ENCODE results near the gene PDPR. TPM values are rescaled to one million over a fixed set of nuclear protein-coding genes. Genes with fewer than 3 reads are reported as not detected.

Gene PDPR
- total and polyA plus RNA-seq, 2 of the 8 experiments (the other 6 are each of a cell fraction or from before 2014, with no cell fraction given): 40.2 to 43.1 TPM

DNA sequence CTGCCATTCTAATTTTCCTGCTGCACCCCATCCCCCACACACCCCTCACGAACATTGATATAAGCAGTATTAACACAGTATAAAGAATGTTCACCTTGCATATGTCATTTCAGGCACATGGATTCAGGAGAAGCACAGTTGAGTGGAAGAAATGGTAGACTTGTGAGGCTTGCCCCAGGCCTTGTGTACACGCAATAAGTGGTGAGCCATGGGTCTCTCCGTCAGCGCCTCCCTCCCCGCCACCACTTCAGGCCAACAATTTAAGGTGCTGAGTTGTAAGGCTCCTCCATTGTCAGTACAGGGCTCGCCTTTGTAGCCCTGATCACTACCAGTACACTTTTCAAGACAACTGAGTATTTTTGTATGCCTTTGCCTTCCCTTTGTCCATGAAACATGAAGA, 47.2 kb downstream of the PDPR start:
- DNase-seq (ENCODE audit: low read depth in 1 of 2, low spot score in 2 of 2) (no peak), FAIRE-seq (no peak)
- H3K4me2 ChIP-seq (ENCODE audit: insufficient read depth in 1 of 2, low read depth in 2 of 2, low read length in 2 of 2): no peak overlapping the region
- no peak overlapping the region for H3K56ac ChIP-seq (replicated peaks; ENCODE audit: insufficient read length, low read depth, low read length)
- no peak overlapping the region for H2AFZ ChIP-seq (ENCODE audit: low read length)
- no peak overlapping the region for H4K8ac ChIP-seq (ENCODE audit: extremely low read depth, insufficient read depth, low read length)
- no peak overlapping the region for H3K4ac ChIP-seq (replicated peaks; ENCODE audit: insufficient read length, low read depth, low read length)
- no peak overlapping the region for H2AK5ac ChIP-seq (ENCODE audit: low read depth, low read length)
- 89% methylated on average over 6 of the region's 6 CpGs; no CpG with 5 or more reads in 1 of the 2 experiments for WGBS, 2 experiments (ENCODE audit: extremely low coverage in 1 of 2, insufficient coverage in 1 of 2, insufficient read length in 1 of 2, insufficient replicate concordance in 2 of 2, low coverage in 1 of 2, low lambda C conversion rate in 2 of 2, missing lambda C conversion rate in 1 of 2)
- H3K27ac ChIP-seq (ENCODE audit: low read depth, low read length): no peak overlapping the region
- no peak overlapping the region for H2BK20ac ChIP-seq (ENCODE audit: low read length)
- ChIA-PET CTCF (ENCODE audit: partially characterized antibody) (interaction anchor here (1.4 to 3.0 kb wide), 2 partner anchors 9 to 90 kb away, joined by 4 to 14 read pairs; partner anchors contain the start of gene EXOSC6), POLR2A (ENCODE audit: partially characterized antibody) (interaction anchor here (0.6 to 4.1 kb wide), 4 partner anchors 8 to 91 kb away, joined by 3 to 19 read pairs (median 4); partner anchors contain the start of gene EXOSC6)
- no peak overlapping the region for H3K14ac ChIP-seq (ENCODE audit: insufficient read length)
- no peak overlapping the region for H4K5ac ChIP-seq (ENCODE audit: insufficient read length, low read depth, low read length)
- H2BK5ac ChIP-seq (ENCODE audit: low read depth, low read length): no peak overlapping the region
- H3K79me2 ChIP-seq (ENCODE audit: control insufficient read depth in 1 of 2, insufficient read depth in 2 of 2, low read length in 2 of 2): no peaks in the 10 kb centered on the region
- H3K18ac ChIP-seq (ENCODE audit: extremely low read depth, low read length): no peak overlapping the region
- H3K79me1 ChIP-seq (ENCODE audit: low read depth, low read length): no peaks in the 10 kb centered on the region
- no peak overlapping the region for H4K91ac ChIP-seq (replicated peaks; ENCODE audit: insufficient read length, low read length)
- no peaks in the 10 kb centered on the region; the same call in 1 of the 2 replicates for H3K23me2 ChIP-seq (ENCODE audit: low read depth, low read length)
- H2BK12ac ChIP-seq (ENCODE audit: low read depth, low read length): no peak overlapping the region
- H3K4me1 ChIP-seq (replicated peaks in 1 of 4; ENCODE audit: control insufficient read depth in 3 of 4, insufficient read depth in 4 of 4, low read length in 3 of 4): no peaks in the 10 kb centered on the region
- H2BK120ac ChIP-seq (replicated peaks; ENCODE audit: low read depth, low read length): no peak overlapping the region
- no peak overlapping the region for H3K23ac ChIP-seq (ENCODE audit: insufficient read length)
- peaks cover 24 to 59% (median 42%) of the 10 kb centered on the region in 4 experiments for H3K36me3 ChIP-seq (ENCODE audit: control insufficient read depth in 2 of 4, insufficient read depth in 4 of 4, low read length in 3 of 4)
- no peak overlapping the region for H2BK15ac ChIP-seq (ENCODE audit: low read length)
- no peak overlapping the region for H3K9ac ChIP-seq (replicated peaks in 1 of 4; ENCODE audit: extremely low read depth in 1 of 4, low read depth in 3 of 4, low read length in 3 of 4)
- peaks cover 0 to 6% of the 10 kb centered on the region in 2 experiments for H4K20me1 ChIP-seq (replicated peaks in 1 of 2; ENCODE audit: control insufficient read depth in 1 of 2, insufficient read depth in 2 of 2, low read length in 2 of 2)
- H3K27me3 ChIP-seq (replicated peaks in 1 of 4; ENCODE audit: control insufficient read depth in 3 of 4, extremely low read depth in 1 of 4, insufficient read depth in 3 of 4, low read length in 3 of 4): no peaks in the 10 kb centered on the region
- H3K4me3 ChIP-seq (ENCODE audit: extremely low read depth in 1 of 4, insufficient read depth in 2 of 4, low read depth in 3 of 4, low read length in 4 of 4): no peak overlapping the region
- H3K9me3 ChIP-seq (ENCODE audit: insufficient read depth in 2 of 2, low read depth in 1 of 2, low read length in 1 of 2): no peaks in the 10 kb centered on the region
